Subcutaneous adipose tissue (tissue), 4 donors: Measurements from ENCODE around the gene MAPT. TPM values are rescaled to one million over a fixed set of nuclear protein-coding genes. Genes with fewer than 3 reads are reported as not detected.

Experiments used
- total RNA-seq, 4 donors: library from RNA; depleted of rRNA; stranded (reverse); fragments of >200 nt; gene quantifications; one replicate each; pipeline ENCODE4 v1.1.0, GENCODE V29; 2016
- TF ChIP-seq, protein P1 (sequence below): fragments of 450-650 bp; IDR thresholded peaks from one replicate; pipeline ENCODE4 v1.5.1; 2016; ENCODE audit warnings: low read depth, mild to moderate bottlenecking, control low read depth, antibody characterized with exemption, moderate library complexity

MAPT gene
- total RNA-seq, 4 donors from 2014 or later, result 5.3 to 21.3 (median 9.4) TPM

DNA sequence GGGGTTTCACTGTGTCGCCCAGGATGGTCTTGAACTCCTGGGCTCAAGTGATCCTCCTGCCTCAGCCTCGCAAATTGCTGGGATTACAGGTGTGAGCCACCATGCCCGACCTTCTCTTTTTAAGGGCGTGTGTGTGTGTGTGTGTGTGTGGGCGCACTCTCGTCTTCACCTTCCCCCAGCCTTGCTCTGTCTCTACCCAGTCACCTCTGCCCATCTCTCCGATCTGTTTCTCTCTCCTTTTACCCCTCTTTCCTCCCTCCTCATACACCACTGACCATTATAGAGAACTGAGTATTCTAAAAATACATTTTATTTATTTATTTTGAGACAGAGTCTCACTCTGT lies 108.6 kb downstream of the MAPT start:
- TF ChIP-seq, protein P1, sequence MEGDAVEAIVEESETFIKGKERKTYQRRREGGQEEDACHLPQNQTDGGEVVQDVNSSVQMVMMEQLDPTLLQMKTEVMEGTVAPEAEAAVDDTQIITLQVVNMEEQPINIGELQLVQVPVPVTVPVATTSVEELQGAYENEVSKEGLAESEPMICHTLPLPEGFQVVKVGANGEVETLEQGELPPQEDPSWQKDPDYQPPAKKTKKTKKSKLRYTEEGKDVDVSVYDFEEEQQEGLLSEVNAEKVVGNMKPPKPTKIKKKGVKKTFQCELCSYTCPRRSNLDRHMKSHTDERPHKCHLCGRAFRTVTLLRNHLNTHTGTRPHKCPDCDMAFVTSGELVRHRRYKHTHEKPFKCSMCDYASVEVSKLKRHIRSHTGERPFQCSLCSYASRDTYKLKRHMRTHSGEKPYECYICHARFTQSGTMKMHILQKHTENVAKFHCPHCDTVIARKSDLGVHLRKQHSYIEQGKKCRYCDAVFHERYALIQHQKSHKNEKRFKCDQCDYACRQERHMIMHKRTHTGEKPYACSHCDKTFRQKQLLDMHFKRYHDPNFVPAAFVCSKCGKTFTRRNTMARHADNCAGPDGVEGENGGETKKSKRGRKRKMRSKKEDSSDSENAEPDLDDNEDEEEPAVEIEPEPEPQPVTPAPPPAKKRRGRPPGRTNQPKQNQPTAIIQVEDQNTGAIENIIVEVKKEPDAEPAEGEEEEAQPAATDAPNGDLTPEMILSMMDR, result no peak

- TF ChIP-seq, protein P1, result no peak
Observed at GRCh38 chr17:46003907-46004748, 109.8 kb downstream of the MAPT start.

GRCh38 chr17:46007461-46007965 lies 113.2 kb downstream of the MAPT start:
- TF ChIP-seq, protein P1, result no peak

- TF ChIP-seq, protein P1, result no peak
Observed at GRCh38 chr17:46008591-46008990, 114.2 kb downstream of the MAPT start.

DNA sequence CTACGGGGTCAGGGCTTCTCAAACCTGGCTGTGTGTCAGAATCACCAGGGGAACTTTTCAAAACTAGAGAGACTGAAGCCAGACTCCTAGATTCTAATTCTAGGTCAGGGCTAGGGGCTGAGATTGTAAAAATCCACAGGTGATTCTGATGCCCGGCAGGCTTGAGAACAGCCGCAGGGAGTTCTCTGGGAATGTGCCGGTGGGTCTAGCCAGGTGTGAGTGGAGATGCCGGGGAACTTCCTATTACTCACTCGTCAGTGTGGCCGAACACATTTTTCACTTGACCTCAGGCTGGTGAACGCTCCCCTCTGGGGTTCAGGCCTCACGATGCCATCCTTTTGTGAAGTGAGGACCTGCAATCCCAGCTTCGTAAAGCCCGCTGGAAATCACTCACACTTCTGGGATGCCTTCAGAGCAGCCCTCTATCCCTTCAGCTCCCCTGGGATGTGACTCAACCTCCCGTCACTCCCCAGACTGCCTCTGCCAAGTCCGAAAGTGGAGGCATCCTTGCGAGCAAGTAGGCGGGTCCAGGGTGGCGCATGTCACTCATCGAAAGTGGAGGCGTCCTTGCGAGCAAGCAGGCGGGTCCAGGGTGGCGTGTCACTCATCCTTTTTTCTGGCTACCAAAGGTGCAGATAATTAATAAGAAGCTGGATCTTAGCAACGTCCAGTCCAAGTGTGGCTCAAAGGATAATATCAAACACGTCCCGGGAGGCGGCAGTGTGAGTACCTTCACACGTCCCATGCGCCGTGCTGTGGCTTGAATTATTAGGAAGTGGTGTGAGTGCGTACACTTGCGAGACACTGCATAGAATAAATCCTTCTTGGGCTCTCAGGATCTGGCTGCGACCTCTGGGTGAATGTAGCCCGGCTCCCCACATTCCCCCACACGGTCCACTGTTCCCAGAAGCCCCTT lies 115.6 kb downstream of the MAPT start:
- TF ChIP-seq, protein P1, result no peak

- TF ChIP-seq, protein P1, result no peak
Observed at GRCh38 chr17:46010597-46011186, 116.3 kb downstream of the MAPT start.
